ENCODE results near the gene NUMBL. TPM values are rescaled to one million over a fixed set of nuclear protein-coding genes. Genes with fewer than 3 reads are reported as not detected.

The NUMBL gene
- total and polyA plus RNA-seq, 4 donors, result 13.2 to 41.2 (median 17.1) TPM

DNA sequence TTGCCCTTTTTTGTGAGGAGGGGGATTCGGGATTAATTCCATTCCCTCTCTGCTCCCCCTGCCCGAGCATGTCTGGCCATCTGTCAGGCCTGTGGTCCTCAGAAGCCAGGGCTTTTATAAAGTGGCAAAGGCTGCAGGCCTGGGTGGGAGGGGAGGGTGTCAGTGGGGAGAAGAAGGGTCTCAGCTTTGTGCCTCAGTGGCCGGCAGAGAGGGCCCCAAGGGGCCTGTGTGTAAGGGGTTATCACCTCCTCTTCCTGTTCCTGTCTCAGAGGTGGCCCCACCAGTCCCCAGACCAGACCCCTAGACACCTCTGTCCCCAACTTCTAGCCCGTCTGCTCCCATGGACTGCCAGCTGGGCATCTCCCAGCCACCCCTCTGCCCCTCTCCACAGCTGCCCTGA, 3.4 kb upstream of the NUMBL start:
- peaks cover 0 to 18% (median 5%) of the 10 kb centered on the region in 5 donors for H3K4me1 ChIP-seq (ENCODE audit: control insufficient read depth in 5 of 5, insufficient read depth in 5 of 5, low read length in 5 of 5)
- no peak for TF ChIP-seq CTCF (IDR thresholded peaks at IDR 0.05; ENCODE audit: control extremely low read depth, extremely low read depth)
- no peak overlapping the region for H3K4me3 ChIP-seq
- peaks cover 3 to 27% (median 8%) of the 10 kb centered on the region in 4 donors for H3K36me3 ChIP-seq (ENCODE audit: control insufficient read depth in 4 of 4, insufficient read depth in 4 of 4, low read length in 4 of 4)
- DNase-seq, result no peak
- H3K9me3 ChIP-seq (ENCODE audit: control insufficient read depth in 4 of 4, insufficient read depth in 3 of 4, low read length in 3 of 4), result no peaks in the 10 kb centered on the region
- no peaks in the 10 kb centered on the region for H3K27me3 ChIP-seq (ENCODE audit: control insufficient read depth in 3 of 3, insufficient read depth in 3 of 3, low read length in 2 of 3)
- no peak overlapping the region for H3K9ac ChIP-seq (ENCODE audit: insufficient read depth in 1 of 2, low read length in 2 of 2)
- 88 to 95% methylated on average over 4 of the region's 4 CpGs for WGBS, 2 donors
- no peak for ATAC-seq (ENCODE audit: insufficient read depth, low FRiP score)
- no peak overlapping the region for H3K27ac ChIP-seq (ENCODE audit: low read depth in 1 of 2, low read length in 1 of 2)

GRCh38 chr19:40693150-40693788, 2.8 kb upstream of the NUMBL start:
- DNase-seq (no peak), ATAC-seq (ENCODE audit: insufficient read depth, low FRiP score) (no peak)
- Histone ChIP-seq H3K36me3 (ENCODE audit: control insufficient read depth in 4 of 4, insufficient read depth in 4 of 4, low read length in 4 of 4) (peaks cover 3 to 27% (median 8%) of the 10 kb centered on the region in 4 donors), H3K4me1 (ENCODE audit: control insufficient read depth in 5 of 5, insufficient read depth in 5 of 5, low read length in 5 of 5) (peaks cover 0 to 24% (median 10%) of the 10 kb centered on the region in 5 donors), H3K4me3 (no peak overlapping the region), H3K27me3 (ENCODE audit: control insufficient read depth in 3 of 3, insufficient read depth in 3 of 3, low read length in 2 of 3) (no peaks in the 10 kb centered on the region), H3K27ac (ENCODE audit: low read depth in 1 of 2, low read length in 1 of 2) (no peak overlapping the region), H3K9me3 (ENCODE audit: control insufficient read depth in 4 of 4, insufficient read depth in 3 of 4, low read length in 3 of 4) (no peaks in the 10 kb centered on the region), H3K9ac (ENCODE audit: insufficient read depth in 1 of 2, low read length in 2 of 2) (no peak overlapping the region)
- TF ChIP-seq CTCF (IDR thresholded peaks at IDR 0.05; ENCODE audit: control extremely low read depth, extremely low read depth), result no peak
- 92 to 96% methylated on average over 11 of the region's 11 CpGs for WGBS, 2 donors

DNA sequence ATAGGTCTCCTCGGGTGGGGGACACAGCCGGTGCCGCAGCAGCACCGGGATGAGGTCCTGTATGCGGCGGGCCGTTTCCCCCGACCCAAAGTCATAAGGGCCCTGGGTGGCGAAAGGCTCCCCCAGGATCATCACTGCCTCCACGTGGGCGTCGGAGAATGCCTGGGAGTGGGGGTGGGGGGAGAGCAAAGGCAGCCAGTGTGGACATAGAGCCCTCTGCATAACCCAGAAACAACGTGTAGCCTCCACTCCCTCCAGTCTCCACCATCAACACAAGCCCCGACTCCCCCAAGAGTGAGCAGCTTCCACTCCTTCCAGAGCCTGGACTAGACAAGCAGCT, 1.7 kb upstream of the NUMBL start:
- 90 to 91% methylated on average over 11 to 14 of the region's 14 CpGs for WGBS, 2 donors
- Histone ChIP-seq H3K9ac (ENCODE audit: insufficient read depth in 1 of 2, low read length in 2 of 2) (no peak overlapping the region), H3K27me3 (ENCODE audit: control insufficient read depth in 3 of 3, insufficient read depth in 3 of 3, low read length in 2 of 3) (no peaks in the 10 kb centered on the region), H3K36me3 (ENCODE audit: control insufficient read depth in 4 of 4, insufficient read depth in 4 of 4, low read length in 4 of 4) (peaks cover 3 to 27% (median 7%) of the 10 kb centered on the region in 4 donors), H3K27ac (ENCODE audit: low read depth in 1 of 2, low read length in 1 of 2) (peak overlapping the region in 1 of 2 donors; percentile 65), H3K9me3 (ENCODE audit: control insufficient read depth in 4 of 4, insufficient read depth in 3 of 4, low read length in 3 of 4) (no peaks in the 10 kb centered on the region), H3K4me3 (no peak overlapping the region), H3K4me1 (ENCODE audit: control insufficient read depth in 5 of 5, insufficient read depth in 5 of 5, low read length in 5 of 5) (peaks cover 0 to 35% (median 14%) of the 10 kb centered on the region in 5 donors)
- no peak for ATAC-seq (ENCODE audit: insufficient read depth, low FRiP score)
- no peak for DNase-seq
- no peak for TF ChIP-seq CTCF (IDR thresholded peaks at IDR 0.05; ENCODE audit: control extremely low read depth, extremely low read depth)
